HG02938 (cell line): ENCODE data around the gene MYOG.

ENCODE experiments used
- ATAC-seq: cut with Tn5 transposase; IDR thresholded peaks from one replicate; pipeline ENCODE4 v1.9.1; 2021; ENCODE audit warnings: mild to moderate bottlenecking, moderate library complexity; ENCODE audit not compliant: unreplicated experiment

MYOG gene

DNA sequence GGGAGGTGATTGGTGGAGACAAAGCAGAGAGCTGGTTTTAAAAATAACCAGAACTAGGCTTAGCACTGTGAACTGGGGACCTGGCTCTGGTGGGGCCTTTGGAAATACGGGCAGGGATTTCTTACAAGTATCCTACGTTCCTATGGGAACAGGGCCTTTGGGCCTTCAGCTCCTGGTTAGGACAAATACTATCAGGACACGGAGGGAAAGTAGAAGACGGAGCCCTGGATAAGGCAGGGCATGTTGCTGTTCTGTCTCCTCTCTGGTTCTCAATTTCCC lies 5.3 kb upstream of the MYOG start:
- no peak for ATAC-seq

DNA sequence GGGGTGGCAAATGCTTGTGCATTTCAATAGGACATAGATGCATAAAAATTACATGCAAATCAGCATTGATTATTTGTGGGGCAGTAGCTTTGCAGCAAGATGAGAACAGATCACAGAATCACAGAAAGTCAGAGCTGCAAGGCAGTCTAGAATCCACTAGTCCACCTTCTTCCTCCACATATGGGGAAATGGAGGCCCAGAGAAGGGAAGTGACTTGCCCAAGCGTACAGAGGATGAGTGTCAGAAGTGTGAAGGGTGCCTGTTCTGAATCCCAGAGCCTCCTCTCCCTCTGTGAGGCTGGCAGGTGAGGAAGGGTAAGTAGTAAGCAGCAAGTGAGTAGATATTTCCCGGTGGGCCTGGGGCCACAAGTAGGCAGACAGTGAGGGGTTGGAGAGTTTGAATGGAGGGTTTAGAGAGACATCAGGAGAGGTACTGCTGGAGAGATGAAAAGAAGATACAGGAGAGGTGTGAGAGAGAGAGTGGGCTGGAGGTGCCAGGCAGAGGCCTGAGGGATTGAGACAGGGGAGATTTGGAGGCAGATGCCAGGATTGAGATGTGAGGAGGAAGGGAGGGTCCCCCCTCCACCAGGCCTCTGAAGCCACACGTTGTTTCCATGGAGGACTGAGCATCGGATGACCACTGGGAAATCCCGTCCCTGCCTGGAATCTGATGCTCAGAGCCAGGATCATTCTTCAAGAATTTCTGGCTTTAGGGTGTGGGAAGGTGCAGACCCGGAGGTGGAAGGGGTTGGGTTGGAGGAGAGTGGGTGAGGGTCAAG lies 4.8 kb upstream of the MYOG start:
- no peak for ATAC-seq

DNA sequence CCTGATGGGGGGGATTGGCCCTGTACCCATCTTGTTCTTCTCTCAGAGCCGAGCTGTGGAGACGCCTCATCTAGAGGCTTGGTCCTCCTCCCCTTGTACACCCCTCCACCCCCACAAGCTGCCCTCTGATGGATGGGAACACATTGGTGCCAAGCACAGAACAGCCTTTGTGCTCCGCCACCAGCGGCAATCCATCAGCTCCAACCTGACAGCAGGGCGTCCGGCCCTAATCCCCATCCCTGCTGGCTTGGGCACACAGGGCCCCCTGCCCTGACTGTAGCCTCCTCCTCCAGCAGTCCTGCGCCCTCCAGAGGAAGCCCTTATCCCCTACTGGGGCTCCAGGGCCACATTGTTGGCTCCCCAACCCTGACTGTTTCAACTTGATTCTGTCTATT lies 3.8 kb upstream of the MYOG start:
- no peak for ATAC-seq

DNA sequence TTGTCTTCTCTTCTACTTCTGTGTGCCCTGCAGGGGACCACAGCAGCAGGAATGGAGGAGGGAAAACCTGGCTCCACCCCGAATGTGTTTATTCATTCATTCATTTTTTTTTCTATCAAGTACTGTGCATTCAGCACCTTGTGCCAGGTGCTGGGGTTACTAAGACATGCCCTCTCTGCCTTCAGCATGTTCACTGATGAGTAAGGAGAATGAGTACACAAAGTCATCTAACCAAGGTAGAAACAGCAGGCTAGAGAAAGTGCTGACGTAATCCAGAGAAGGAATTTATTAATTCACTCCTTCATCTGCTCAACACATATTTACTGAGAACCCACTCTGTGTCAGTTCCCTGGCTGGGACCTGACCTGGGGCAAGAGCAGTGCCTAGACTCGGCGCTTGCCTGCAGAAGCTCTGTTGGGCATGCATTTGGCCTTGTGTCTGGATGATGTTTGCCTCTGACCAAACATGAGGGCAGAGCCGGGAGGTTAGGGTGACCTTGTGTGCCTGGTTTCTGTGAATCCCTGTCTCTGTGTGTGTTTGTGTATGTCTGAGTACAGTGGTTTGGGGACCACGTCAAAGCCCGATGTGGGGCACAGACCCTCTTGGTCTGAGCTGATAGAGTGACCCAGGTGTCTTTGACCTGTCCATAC lies 3.3 kb upstream of the MYOG start:
- no peak for ATAC-seq

DNA sequence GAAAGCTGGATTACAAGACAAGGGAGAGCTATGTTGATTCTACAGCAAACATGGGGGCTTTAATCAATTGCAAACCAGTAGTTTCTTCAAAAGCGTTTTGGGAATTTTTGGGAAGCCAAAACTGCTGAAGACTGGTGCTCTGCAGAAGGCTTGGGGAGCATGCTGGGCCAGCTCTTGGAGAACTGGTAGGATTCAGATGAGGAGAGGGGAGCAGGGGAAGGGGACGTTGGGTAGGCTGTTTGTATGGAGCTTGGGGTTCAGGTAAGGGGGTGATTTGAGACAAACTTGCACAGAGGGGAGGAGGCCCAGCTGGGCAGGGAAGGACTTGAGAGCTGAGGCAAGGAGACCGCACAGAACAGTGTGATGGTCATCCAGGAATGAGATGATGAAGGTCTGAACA lies 2.6 kb upstream of the MYOG start:
- ATAC-seq = no peak

DNA sequence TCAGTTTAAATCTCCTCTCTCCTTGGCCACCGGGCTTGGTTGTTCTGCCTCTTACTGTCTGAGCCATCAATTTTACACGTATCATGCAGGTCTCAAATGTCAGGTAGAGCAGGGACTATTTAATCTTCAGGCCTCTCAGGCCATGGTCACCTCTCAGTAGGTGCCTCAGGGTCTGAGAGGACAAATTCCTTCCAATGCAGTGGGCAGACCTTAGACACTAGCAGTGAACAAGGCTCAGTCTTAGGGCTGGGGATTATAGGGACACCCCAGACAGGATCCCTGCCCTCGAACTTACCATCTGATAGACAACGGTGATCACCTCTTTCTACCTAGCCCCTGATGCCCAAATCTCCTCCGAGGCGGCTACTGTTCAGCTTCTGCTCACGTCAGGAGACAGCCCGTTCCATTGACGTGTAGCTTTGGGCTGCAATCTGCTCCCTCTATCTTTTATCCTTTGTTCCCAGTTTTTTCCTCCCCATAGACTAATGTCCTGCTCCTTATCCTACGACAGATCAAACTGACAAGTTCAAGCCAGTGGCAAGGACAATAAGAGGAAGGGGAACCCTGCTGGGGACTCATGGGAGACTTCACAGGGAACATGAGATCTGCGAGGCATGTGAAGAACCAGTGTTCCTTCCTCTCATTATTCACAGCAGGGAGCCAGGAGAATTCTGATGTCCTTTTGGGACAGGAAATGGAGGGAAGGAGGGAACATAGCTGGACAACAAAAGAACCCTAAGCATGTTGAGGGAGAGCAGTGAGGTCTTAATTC lies 1.4 kb upstream of the MYOG start:
- no peak for ATAC-seq

DNA sequence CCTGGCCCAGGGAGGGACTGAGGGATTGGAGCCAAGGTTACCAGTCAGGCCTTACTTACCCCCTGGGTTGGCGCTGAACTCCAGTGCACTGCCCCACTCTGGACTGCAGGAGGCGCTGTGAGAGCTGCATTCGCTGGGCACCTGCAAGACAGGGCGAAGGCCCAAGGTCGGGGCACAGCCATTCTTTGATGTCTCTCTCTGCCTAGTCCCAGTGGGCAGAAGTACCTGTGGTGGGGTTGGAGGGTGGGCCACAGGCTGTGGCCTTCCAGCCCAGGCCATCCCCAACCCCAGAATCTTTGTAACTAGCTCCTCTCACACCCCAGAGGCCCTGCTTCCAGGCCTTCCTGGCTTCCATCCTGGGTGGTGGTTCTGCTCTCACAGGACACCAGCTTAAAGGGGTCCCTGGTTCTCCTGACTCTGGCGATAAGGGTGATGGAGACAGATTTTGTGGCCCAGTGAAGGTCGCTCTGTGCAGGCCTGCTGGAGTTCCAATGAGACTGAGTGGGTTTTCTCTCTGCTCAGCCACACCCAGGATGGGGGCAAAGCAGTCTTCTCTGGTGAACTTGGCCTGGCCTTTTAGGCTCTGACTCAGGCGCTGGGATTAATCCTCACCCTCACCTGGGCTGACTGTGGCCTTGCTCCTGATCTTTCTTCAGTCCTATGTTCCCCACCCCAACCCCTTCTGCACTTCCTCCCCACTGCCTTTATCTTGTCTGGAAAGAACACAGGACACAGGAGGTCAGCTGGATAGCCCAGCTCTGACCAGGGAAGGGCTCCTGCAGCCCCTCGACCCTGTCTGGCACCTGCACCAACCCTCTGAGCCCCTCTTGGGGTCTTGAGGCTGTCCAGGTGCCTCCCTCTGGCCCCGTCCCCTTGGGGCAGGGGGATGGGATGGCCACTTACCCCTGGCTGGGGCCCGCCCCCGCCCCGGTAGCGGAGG lies 954 bp downstream of the MYOG start:
- ATAC-seq = no peak

DNA sequence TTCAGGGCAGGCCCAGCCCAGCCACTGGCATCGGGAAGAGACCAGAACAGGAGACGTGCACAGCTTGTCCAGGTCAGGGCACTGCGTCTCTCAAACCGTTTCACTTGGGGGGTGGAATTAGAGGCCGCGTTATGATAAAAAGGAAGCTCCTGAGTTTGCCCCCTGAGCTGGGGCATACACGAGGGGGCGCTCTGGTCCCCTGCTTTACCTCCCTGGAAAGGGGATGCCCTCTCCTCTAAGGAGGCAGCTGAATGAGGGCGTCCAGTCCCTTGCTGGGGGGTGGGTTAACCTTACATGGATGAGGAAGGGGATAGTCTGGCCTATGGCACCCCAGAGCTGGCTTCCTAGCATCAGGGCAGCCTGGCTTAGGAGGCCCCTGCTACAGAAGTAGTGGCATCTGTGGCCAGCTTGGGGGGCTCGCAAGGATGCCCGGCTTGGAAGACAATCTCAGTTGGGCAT lies 2.3 kb downstream of the MYOG start:
- ATAC-seq = no peak

DNA sequence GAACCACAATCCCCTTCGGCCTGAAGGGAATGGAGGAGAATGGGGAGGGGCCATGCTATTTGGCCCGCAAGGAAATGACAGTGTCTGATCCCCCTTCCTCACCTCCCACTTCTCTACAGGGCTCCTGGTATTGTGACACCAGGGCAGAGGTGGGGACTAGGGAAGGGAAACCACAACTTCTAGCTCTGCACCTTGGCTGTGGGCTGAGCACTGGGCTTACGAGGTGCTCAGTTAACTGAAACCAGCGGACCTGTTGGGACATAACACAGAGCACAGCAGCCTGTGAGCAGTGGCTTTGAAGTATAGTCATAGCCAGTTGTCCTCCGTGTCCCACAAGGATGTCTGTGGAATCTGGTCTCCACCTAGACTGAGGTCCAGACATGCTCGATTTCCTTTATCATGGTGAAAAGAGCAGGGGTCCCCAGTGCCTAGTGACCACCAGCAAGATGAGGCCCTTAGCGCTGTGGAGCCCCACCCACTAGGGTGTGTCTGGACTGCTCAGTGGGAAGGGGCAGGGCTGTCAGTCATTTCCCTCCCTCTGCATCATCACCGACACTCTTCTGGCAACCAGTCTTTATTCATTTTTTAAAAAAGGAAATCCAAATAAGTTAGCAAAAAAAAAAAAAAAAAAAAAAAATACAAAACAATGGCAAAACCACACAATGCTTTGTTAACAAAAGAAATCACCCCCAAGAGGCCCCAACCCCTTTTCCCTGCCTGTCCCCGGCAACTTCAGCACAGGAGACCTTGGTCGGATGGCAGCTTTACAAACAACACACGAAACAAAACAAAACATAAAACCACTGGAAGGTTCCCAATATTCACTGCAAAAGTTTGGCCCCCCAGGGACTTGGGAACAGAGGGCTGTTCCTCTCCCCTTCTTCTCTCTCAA lies 3.0 kb downstream of the MYOG start:
- ATAC-seq = no peak

DNA sequence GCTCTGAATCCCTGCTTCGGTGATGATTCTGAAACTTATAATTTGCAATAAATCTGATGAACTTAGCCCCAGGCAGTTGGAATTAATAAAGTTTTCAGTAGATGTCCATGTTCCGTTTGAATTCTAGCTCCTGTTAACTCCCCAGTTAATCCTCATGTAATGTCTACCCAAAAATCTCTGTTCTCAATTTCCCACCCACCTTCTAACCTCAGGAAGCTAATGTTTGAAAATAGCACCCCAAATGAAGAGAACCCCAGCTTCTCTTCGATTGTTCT lies 3.6 kb downstream of the MYOG start:
- ATAC-seq = no peak

DNA sequence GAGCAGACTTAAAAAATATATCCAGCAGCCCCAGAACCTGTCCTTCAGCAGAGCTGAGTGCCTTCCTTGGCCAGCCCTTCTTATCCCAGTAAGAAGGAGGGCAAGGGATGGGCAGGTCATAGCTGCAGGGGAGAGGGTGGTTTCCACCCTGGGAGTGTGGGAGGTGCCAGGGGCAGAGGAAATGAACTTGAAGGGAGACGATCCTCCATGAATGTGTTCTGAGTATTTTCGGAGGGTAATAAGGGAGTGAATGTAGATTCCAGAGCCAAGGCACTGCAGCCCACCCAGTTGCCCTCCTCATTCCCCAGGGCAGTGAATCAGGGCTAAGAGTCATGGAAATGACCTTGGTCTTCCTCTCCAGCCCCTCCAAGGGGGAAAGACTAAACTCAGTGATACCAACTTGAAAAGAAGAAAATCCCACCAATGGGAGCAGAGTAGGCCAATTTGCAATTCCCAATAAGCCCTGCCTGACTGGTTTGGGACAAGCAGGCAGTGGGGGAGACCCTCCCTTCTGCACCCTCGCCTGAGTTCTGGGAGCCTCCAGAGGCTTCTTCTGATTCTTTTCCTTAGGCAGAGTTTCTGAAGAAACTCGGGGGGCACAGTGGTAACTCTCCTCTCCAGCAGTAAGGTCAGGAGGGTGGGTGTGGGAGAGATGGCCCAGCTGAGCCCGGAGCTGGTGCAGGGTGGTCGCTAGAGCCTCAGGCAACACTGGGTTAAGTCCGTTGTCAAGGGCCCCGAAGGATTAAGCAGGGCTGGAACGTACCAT lies 4.2 kb downstream of the MYOG start:
- no peak for ATAC-seq

DNA sequence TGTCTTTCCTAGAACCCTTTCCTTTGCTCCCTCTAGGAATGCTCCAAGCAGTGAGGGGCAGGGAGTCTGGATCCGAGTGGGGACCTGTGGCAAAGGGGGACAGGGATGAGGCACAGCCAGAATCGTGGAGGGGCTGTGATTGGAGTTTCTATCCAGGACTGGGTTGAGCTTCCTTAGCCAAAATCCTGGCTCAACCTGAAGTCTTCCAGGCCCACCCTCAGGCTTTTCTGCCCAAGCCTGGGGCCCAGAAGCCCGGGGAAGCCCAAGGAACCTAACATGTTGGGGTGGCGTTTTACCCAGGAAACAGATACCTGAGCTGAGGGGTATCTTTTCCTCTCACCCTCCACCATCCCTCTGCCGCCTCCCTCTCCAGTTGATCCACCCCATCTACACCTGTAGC lies 5.4 kb downstream of the MYOG start:
- ATAC-seq = no peak

DNA sequence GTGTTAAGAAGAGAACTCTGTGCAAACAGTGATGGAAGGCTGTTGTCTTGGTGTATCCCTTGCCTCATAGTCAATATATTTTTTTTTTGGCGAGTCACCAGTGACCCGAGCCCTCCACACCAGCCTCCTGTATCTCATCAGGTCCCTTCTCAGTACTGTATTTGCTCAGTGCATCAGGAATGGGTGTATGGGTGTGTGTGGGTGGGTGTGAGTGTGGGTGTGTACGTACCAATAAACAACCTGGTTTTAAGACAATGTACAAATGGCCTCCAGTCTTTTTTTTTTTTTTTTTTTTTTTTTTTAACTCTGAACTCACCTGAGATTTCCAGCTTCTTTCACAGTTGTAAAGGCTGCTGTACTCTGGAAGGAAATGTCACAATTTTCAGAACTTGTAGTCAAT lies 7.3 kb downstream of the MYOG start:
- no peak for ATAC-seq

DNA sequence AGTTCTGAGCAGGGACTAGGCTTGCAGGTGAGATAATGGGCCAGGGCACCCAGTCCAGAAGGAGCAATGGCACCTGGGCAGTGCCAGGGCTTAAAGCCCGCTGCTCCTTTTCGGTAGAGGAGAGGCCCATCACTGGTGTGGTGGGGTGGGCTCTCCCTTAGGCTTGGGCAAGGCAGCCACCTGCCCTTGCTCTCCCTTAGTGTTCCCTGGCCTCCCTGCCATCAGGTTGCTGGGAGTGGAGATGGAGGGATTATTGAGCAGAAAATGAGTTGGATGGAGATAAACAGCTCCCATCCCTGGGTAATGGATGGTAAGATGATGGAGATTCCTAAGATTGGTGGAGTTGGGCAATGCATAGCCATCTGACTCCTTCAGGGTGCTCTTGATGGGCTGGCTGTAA lies 7.9 kb downstream of the MYOG start:
- no peak for ATAC-seq

DNA sequence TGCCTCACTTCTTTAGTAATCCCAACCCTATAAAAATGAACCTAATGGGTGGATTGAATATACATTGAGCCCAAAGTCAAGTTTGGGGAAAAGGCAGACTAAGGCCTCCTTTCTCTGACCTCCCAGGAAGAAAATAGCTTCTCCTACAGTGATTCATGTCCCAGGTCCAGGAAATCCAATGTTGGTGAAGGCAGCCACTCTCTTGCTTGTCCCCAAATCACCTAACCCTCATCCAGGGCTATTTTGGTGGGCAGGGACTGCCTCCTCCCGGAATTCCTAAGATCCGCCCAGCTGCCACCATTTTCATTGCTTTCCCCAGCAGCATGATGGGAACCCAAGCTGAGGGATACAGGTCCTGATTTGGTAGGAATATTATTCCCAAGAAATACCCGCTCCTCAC lies 8.4 kb downstream of the MYOG start:
- ATAC-seq = no peak

DNA sequence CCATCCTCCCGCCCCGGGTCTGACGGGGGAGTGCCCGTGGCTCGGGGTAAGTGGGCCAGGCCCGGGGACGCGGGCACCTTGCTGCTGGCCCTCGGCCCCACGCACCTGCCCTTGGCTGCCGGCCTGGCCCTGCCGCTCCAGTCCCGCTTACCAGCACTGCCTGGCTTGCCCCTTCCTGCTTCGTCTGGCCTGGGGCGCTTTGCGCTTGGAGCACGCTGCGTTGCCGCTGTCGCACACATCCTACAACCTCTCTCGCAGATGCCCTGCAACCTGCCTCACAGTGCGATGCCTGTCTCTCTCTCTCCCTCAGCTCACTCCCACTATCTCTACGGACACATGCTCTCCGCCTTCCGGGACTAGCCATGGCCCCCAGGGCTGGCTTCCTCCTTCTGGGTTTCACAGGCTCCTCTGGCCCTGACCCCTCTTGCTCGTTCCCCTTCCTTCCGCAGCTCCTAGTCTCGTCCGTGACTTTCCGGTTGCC lies 9.7 kb downstream of the MYOG start:
- no peak for ATAC-seq

DNA sequence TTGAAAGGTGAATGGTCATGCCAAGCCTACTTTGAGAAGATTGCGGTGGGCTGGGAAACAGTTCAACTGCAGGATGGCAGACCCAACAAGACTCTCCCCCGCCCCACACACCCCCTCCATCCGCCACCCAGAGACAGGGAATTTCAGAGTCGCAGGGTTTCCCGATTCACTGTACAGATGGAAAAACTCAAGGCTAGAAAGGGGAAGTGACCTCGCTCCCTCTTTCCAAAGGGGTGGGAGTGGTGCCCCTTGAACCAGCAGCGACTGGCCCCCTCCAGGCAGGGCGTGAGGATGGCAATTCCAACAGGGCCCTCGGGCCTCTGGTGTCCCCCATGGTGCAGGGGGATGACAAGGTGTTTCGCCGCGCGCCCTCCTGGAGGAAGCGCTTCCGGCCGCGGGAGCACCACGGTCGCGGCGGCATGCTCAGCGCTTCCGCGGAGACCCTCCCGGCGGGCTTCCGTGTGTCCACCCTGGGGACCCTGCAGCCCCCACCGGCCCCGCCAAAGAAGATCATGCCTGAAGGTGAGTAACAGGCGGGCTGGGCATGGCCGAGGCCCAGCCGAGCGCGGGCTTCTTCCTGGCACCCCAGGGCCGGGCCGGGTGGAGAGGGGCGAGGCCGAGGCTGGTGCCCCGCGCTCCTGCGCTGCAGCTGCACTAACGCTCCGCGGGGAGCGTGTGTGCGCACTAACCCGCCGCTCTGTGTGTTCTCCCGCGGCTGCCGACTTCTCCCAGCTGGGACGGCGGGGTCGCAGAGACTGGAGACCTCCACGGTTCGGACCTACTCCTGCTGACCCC lies 10.4 kb downstream of the MYOG start:
- no peak for ATAC-seq

DNA sequence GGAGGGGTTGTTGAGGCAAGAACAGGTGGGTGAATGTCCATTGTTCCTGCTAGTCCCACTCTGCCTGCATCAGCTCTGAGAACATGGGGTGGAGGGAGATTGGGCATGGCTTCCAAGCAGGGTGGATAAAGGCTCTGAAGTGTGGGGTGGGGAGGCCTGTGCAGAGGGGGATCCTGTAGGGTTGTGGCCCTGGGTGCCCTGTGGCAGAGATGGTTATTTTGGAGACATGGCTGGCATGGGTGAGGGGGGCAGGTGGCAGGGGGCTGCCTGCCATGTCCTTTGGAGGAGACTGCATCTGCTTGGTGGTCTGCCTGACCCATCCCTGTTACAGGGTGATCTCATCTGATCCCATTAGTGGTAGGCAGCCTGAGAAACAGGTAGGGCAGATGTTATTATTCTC lies 11.2 kb downstream of the MYOG start:
- ATAC-seq = no peak

DNA sequence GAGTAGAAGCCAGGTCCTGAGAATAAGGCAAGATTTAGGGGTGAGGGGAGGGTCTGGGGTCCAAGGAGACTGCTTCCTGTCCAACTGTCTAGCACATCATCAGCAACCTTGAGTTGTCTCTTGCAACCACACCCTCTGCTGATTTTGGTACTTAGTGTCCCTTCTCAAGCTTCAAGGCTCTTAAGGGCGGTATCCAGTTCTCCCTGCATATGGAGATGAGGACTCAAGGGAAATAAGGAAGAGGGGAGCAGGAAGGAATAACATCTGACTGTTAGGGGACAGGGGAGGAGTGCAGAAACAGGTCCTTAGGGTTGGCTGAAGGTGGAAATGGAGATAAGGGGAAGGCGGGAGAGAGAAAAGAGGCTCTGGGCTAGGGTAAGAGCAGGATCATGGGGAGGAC lies 12.3 kb downstream of the MYOG start:
- ATAC-seq = no peak
